GM12892 (cell line): Measurements from ENCODE around the gene CHML.

ENCODE experiments used
- POLR2A ChIP-seq: IDR thresholded peaks from 2 replicates; pipeline ENCODE4 v1.6.1; 2011; ENCODE audit warnings: low read depth, low read length, control low read depth
- POLR2AphosphoS5 ChIP-seq: IDR thresholded peaks from 2 replicates; pipeline ENCODE4 v1.6.1; 2011; ENCODE audit warnings: low read depth, low read length, control low read depth
- TAF1 ChIP-seq: IDR thresholded peaks from 2 replicates; pipeline ENCODE4 v1.6.1; 2011; ENCODE audit warnings: low read depth, mild to moderate bottlenecking, control low read depth, low read length, borderline replicate concordance

- TF ChIP-seq POLR2AphosphoS5 (no peak), POLR2A (no peak), TAF1 (no peak)
Measured at GRCh38 chr1:241605146-241605805, 34.9 kb downstream of the CHML start.
